Measurements from ENCODE around the gene ID2. TPM values are rescaled to one million over a fixed set of nuclear protein-coding genes. Genes with fewer than 3 reads are reported as not detected.

ID2 gene
- total RNA-seq, 1 donor from 2014 or later: 13.6 TPM

DNA sequence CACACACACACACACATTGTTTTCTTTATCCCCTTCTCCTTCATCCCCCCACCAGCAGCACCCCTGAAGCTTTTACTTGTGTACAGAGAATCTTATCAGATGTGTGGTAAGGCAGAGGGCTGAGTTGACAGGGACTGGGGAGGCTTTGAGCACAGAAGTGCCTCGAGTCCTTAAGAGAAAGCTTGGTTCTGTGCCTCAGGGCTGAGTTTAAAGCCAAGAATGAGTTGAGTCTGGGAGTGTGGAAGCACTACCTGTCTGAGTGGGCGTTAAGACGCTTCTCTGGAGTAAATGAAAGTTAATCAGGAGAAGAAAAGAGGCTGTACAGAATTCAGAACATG, 2.7 kb downstream of the ID2 start:
- Mint-ChIP-seq H3K4me1 (ENCODE audit: low read depth, unreplicated experiment) (peaks cover 5% of the 10 kb centered on the region), H3K36me3 (ENCODE audit: low read depth, unreplicated experiment) (no peaks in the 10 kb centered on the region), H3K9me3 (ENCODE audit: unreplicated experiment) (no peaks in the 10 kb centered on the region), H3K27me3 (ENCODE audit: low read depth, unreplicated experiment) (peaks cover 2% of the 10 kb centered on the region), H3K27ac (ENCODE audit: unreplicated experiment) (peak overlapping the region; percentile 96), H3K4me3 (ENCODE audit: unreplicated experiment) (peak overlapping the region; percentile 85)
- Histone ChIP-seq H4K20me1 (ENCODE audit: insufficient read depth, low read length) (peaks cover 24% of the 10 kb centered on the region), H3K9me3 (ENCODE audit: insufficient read depth, low read depth, low read length) (no peaks in the 10 kb centered on the region), H3K36me3 (ENCODE audit: insufficient read depth, low read length) (no peaks in the 10 kb centered on the region), H3K4me2 (ENCODE audit: low read length) (peak overlapping the region; percentile 84), H2AFZ (ENCODE audit: low read depth, low read length) (no peak overlapping the region), H3K4me3 (ENCODE audit: insufficient read depth, low read depth, low read length) (peak overlapping the region; percentile 47), H3K4me1 (ENCODE audit: insufficient read depth, low read length) (peaks cover 22% of the 10 kb centered on the region), H3K27ac (ENCODE audit: low read depth, low read length) (no peak overlapping the region), H3K9ac (ENCODE audit: low read length) (peak overlapping the region; percentile 64), H3K79me2 (ENCODE audit: insufficient read depth, low read length) (peaks cover 25% of the 10 kb centered on the region), H3K27me3 (ENCODE audit: insufficient read depth, low read length) (no peaks in the 10 kb centered on the region)
- DNase-seq (ENCODE audit: low read depth) (peak; percentile 37), FAIRE-seq (no peak)
- TF ChIP-seq, protein P1, sequence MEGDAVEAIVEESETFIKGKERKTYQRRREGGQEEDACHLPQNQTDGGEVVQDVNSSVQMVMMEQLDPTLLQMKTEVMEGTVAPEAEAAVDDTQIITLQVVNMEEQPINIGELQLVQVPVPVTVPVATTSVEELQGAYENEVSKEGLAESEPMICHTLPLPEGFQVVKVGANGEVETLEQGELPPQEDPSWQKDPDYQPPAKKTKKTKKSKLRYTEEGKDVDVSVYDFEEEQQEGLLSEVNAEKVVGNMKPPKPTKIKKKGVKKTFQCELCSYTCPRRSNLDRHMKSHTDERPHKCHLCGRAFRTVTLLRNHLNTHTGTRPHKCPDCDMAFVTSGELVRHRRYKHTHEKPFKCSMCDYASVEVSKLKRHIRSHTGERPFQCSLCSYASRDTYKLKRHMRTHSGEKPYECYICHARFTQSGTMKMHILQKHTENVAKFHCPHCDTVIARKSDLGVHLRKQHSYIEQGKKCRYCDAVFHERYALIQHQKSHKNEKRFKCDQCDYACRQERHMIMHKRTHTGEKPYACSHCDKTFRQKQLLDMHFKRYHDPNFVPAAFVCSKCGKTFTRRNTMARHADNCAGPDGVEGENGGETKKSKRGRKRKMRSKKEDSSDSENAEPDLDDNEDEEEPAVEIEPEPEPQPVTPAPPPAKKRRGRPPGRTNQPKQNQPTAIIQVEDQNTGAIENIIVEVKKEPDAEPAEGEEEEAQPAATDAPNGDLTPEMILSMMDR (IDR thresholded peaks at IDR 0.05; ENCODE audit: insufficient read depth, low read depth, low read length): no peak
- no peak for TF ChIP-seq EZH2 (IDR thresholded peaks at IDR 0.05; ENCODE audit: insufficient read depth, low read length)

DNA sequence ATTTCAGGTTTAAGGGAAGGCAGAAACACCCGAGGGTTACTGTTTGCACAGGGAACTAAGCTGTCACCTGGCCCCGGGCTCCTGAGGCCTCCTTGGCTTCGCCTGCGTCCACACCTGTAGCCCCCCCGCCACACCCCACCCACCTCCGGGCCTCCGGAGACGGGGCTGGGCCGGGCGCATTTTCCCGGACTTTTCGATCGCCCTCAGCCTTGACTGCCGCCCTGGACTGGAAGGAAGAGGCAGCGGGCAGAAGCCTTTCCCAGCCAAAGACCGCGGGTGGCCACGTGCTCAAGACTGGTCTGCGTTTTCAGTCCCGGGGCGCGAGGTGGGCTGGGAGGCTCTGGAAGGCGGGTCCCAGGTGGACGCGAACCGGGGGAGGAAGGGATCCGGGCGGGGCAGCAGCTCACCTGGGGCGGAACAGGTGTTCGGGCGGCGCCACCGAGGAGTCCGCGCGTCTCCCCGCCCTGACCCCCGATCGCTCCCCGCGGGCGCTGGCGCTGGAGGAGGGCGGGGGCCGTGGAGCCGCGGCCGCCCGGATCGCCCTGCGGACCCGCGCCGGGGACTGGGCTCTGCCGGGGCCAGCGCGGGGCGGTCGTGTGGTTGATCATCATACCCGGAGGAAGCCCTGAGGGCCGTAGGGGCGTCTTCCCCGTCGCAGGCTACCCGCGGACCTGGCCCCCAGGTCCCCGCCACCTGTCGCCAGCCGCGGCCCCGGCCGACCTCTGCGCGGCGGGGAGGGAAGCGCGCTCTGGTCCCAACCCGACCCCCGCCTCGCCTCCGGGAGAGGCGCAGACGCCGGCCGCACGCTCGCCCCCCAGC, 3.2 kb downstream of the ID2 start:
- Histone ChIP-seq H3K79me2 (ENCODE audit: insufficient read depth, low read length) (peaks cover 25% of the 10 kb centered on the region), H2AFZ (ENCODE audit: low read depth, low read length) (peak overlapping the region; percentile 63), H3K27me3 (ENCODE audit: insufficient read depth, low read length) (no peaks in the 10 kb centered on the region), H3K9ac (ENCODE audit: low read length) (peak overlapping the region; percentile 64), H4K20me1 (ENCODE audit: insufficient read depth, low read length) (peaks cover 24% of the 10 kb centered on the region), H3K4me2 (ENCODE audit: low read length) (peak overlapping the region; percentile 84), H3K36me3 (ENCODE audit: insufficient read depth, low read length) (no peaks in the 10 kb centered on the region), H3K27ac (ENCODE audit: low read depth, low read length) (peak overlapping the region; percentile 21), H3K4me3 (ENCODE audit: insufficient read depth, low read depth, low read length) (peak overlapping the region; percentile 47), H3K4me1 (ENCODE audit: insufficient read depth, low read length) (peaks cover 17% of the 10 kb centered on the region), H3K9me3 (ENCODE audit: insufficient read depth, low read depth, low read length) (no peaks in the 10 kb centered on the region)
- H3K27me3 Mint-ChIP-seq (ENCODE audit: low read depth, unreplicated experiment): peaks cover 2% of the 10 kb centered on the region
- DNase-seq (ENCODE audit: low read depth) (peak; percentile 36), FAIRE-seq (no peak)
- TF ChIP-seq, protein P1 (IDR thresholded peaks at IDR 0.05; ENCODE audit: insufficient read depth, low read depth, low read length): no peak
- TF ChIP-seq EZH2 (IDR thresholded peaks at IDR 0.05; ENCODE audit: insufficient read depth, low read length): no peak
- H3K27ac Mint-ChIP-seq (ENCODE audit: unreplicated experiment): peak overlapping the region; percentile 96
- H3K36me3 Mint-ChIP-seq (ENCODE audit: low read depth, unreplicated experiment): no peaks in the 10 kb centered on the region
- H3K4me1 Mint-ChIP-seq (ENCODE audit: low read depth, unreplicated experiment): peaks cover 3% of the 10 kb centered on the region
- peak overlapping the region; percentile 85 for H3K4me3 Mint-ChIP-seq (ENCODE audit: unreplicated experiment)
- no peaks in the 10 kb centered on the region for H3K9me3 Mint-ChIP-seq (ENCODE audit: unreplicated experiment)
